HepG2 (cell line): Measurements from ENCODE around the gene ZNF225. TPM values are rescaled to one million over a fixed set of nuclear protein-coding genes. Genes with fewer than 3 reads are reported as not detected.

Experiments
- CBFB ChIP-seq: sonication (generic); formaldehyde crosslinking; IDR thresholded peaks from 2 replicates; pipeline ENCODE4 v1.4.0; 2020; ENCODE audit warnings: missing genetic modification reagents
- CCDC6 ChIP-seq: sonication (generic); formaldehyde crosslinking; IDR thresholded peaks from 2 replicates; pipeline ENCODE4 v1.8.1; 2022; ENCODE audit warnings: mild to moderate bottlenecking, missing genetic modification reagents, moderate library complexity
- CEBPG ChIP-seq: IDR thresholded peaks from 2 replicates; pipeline ENCODE4 v1.6.1; 2016
- DRAP1 ChIP-seq: IDR thresholded peaks from 2 replicates; pipeline ENCODE4 v1.6.1; 2016; ENCODE audit warnings: missing genetic modification reagents, missing compliant biosample characterization
- ERF ChIP-seq: IDR thresholded peaks from 2 replicates; pipeline ENCODE4 v1.6.1; 2018; ENCODE audit warnings: missing biosample characterization, missing genetic modification reagents
- GABPA ChIP-seq, 2 experiments: IDR thresholded peaks; 2 replicates each; pipeline ENCODE4 v1.6.1; 2011 to 2016; ENCODE audit warnings: low read depth in 2 of 2, low read length in 1 of 2, missing biosample characterization in 1 of 2, missing genetic modification characterization in 1 of 2
- IRF2 ChIP-seq: IDR thresholded peaks from 2 replicates; pipeline ENCODE4 v1.6.1; 2018; ENCODE audit warnings: missing genetic modification reagents, missing compliant biosample characterization
- IRX3 ChIP-seq: sonication (generic); formaldehyde crosslinking; IDR thresholded peaks from 2 replicates; pipeline ENCODE4 v1.8.1; 2023; ENCODE audit warnings: mild to moderate bottlenecking, low read depth, missing genetic modification reagents, borderline replicate concordance
- KDM2A ChIP-seq: sonication (generic); formaldehyde crosslinking; IDR thresholded peaks from 2 replicates; pipeline ENCODE4 v1.4.0; 2020; ENCODE audit warnings: low read depth, missing genetic modification reagents, borderline replicate concordance
- KDM5A ChIP-seq: fragments of 200-600 bp; sonication (generic); IDR thresholded peaks from 2 replicates; pipeline ENCODE4 v1.7.0; 2018; ENCODE audit warnings: antibody characterized with exemption, mild to moderate bottlenecking, low read length, borderline replicate concordance
- KDM6A ChIP-seq: IDR thresholded peaks from 2 replicates; pipeline ENCODE4 v1.6.1; 2016; ENCODE audit warnings: low read depth
- MEF2D ChIP-seq: sonication (generic); formaldehyde crosslinking; IDR thresholded peaks from 2 replicates; pipeline ENCODE4 v1.5.1; 2020; ENCODE audit warnings: mild to moderate bottlenecking, missing genetic modification reagents
- MEIS1 ChIP-seq: sonication (generic); formaldehyde crosslinking; IDR thresholded peaks from 2 replicates; pipeline ENCODE4 v1.9.0; 2021; ENCODE audit warnings: mild to moderate bottlenecking, missing genetic modification reagents, moderate library complexity, borderline replicate concordance
- PHF20 ChIP-seq: sonication (generic); formaldehyde crosslinking; IDR thresholded peaks from 2 replicates; pipeline ENCODE4 v1.5.0; 2020; ENCODE audit warnings: mild to moderate bottlenecking, missing genetic modification reagents
- POGZ ChIP-seq: sonication (generic); formaldehyde crosslinking; IDR thresholded peaks from 2 replicates; pipeline ENCODE4 v1.4.0; 2020; ENCODE audit warnings: mild to moderate bottlenecking, missing genetic modification reagents
- REPIN1 ChIP-seq: sonication (generic); formaldehyde crosslinking; IDR thresholded peaks from 2 replicates; pipeline ENCODE4 v1.8.0; 2022; ENCODE audit warnings: missing genetic modification reagents, low read depth, mild to moderate bottlenecking, borderline replicate concordance
- SMYD3 ChIP-seq: sonication (generic); formaldehyde crosslinking; IDR thresholded peaks from 2 replicates; pipeline ENCODE4 v1.8.1; 2023; ENCODE audit warnings: mild to moderate bottlenecking, missing genetic modification reagents
- ZNF10 ChIP-seq: sonication (generic); formaldehyde crosslinking; IDR thresholded peaks from 2 replicates; pipeline ENCODE4 v1.4.0; 2020; ENCODE audit warnings: mild to moderate bottlenecking, low read depth, missing genetic modification reagents, borderline replicate concordance
- ZNF510 ChIP-seq: sonication (generic); formaldehyde crosslinking; IDR thresholded peaks from 2 replicates; pipeline ENCODE4 v1.4.0; 2020; ENCODE audit warnings: low read depth, mild to moderate bottlenecking, missing genetic modification reagents
- ZNF709 ChIP-seq: sonication (generic); formaldehyde crosslinking; IDR thresholded peaks from 2 replicates; pipeline ENCODE4 v1.5.0; 2020; ENCODE audit warnings: mild to moderate bottlenecking, missing genetic modification reagents
- ZNF724P ChIP-seq: sonication (generic); formaldehyde crosslinking; IDR thresholded peaks from 2 replicates; pipeline ENCODE4 v1.8.0; 2022; ENCODE audit warnings: missing genetic modification reagents, borderline replicate concordance
- ZNF792 ChIP-seq: IDR thresholded peaks from 2 replicates; pipeline ENCODE4 v1.6.1; 2016
- polyA plus RNA-seq, 8 experiments: library from polyadenylated mRNA; depleted of rRNA in 3 of 8; stranded (reverse) in 7 of 8; unstranded in 1 of 8; fragments of >200 nt; fragmentation: Illumina TruSeq in 4 of 8; extraction: Trizol in 4 of 8; gene quantifications; 2 replicates each; pipeline versions ENCODE4 v1.2.1 to v1.2.3, GENCODE V29; 2011 to 2016; ENCODE audit warnings: low read depth in 4 of 8, missing spikeins in 1 of 8, mixed read lengths in 1 of 8; ENCODE audit not compliant: insufficient read depth in 1 of 8
- total RNA-seq, 5 experiments: library from RNA; depleted of rRNA; stranded (reverse); fragments of >200 nt; fragmentation: Illumina TruSeq; extraction: Trizol; gene quantifications; 2 replicates each; pipeline ENCODE4 v1.2.3, GENCODE V29; 2016; ENCODE audit warnings: low read depth in 1 of 5
- TF ChIP-seq, protein P1 (sequence below): sonication (generic); formaldehyde crosslinking; conservative IDR thresholded peaks from 2 replicates; pipeline ENCODE4 v1.4.0; 2020; ENCODE audit warnings: missing genetic modification reagents
- TF ChIP-seq, protein P2 (sequence below): sonication (generic); formaldehyde crosslinking; IDR thresholded peaks from 2 replicates; pipeline ENCODE4 v1.8.0; 2022; ENCODE audit warnings: missing genetic modification reagents, mild to moderate bottlenecking, moderate library complexity, borderline replicate concordance

The ZNF225 gene
- total and polyA plus RNA-seq, 2 of the 13 experiments (the other 11 are each of a cell fraction or from before 2014, with no cell fraction given): 0.87 to 3.3 TPM

DNA sequence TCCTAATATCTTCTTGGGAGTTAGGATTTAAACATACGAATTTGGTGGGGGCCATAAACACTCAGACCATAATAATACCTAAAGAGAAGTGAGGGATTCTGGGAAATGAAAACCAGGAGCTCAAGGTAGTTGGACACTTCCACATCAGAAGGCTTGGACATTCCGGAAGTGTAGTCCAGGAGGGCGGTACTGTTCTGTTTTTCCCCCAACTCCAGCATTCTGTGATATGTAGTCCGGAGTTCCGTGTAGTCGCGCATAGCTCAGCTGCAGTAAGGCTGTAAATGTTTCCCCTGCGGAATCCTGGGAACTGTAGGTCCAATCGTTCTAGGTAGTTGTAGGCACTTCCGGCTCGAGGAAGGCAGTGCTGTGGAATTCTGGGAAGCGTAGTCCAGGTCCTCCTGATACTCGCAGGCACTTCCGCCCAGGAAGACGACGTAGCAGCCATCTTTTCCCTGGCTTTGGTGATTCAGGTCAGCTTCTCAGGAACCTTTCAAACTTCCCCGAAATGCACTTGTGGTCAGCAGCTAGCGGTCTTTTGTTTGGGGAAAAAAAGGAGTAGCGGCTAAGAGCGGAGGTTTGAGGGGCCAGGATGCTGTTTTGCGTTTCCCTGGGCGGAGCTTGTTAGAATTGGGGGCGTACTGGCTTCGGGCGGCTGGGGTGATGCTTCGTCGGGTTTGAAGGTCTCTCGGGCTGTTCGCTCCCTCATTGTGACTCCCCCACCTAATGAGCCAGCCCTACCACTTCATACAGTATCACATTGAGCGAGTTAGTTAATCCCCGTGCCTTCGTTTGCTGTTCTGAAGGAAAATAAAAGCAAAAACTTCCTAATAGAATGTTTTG is 51.7 kb downstream of the ZNF225 start, which contains the start of gene ZNF226 (continued):
- TF ChIP-seq, protein P1, sequence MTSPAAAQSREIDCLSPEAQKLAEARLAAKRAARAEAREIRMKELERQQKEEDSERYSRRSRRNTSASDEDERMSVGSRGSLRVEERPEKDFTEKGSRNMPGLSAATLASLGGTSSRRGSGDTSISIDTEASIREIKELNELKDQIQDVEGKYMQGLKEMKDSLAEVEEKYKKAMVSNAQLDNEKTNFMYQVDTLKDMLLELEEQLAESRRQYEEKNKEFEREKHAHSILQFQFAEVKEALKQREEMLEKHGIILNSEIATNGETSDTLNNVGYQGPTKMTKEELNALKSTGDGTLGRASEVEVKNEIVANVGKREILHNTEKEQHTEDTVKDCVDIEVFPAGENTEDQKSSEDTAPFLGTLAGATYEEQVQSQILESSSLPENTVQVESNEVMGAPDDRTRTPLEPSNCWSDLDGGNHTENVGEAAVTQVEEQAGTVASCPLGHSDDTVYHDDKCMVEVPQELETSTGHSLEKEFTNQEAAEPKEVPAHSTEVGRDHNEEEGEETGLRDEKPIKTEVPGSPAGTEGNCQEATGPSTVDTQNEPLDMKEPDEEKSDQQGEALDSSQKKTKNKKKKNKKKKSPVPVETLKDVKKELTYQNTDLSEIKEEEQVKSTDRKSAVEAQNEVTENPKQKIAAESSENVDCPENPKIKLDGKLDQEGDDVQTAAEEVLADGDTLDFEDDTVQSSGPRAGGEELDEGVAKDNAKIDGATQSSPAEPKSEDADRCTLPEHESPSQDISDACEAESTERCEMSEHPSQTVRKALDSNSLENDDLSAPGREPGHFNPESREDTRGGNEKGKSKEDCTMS (CRISPR knock-in tag): no peak
- 0 out of 2 replicates have a peak, but pooled peaks have one; percentile 17 for TF ChIP-seq CEBPG (CRISPR knock-in tag)
- TF ChIP-seq CBFB (CRISPR knock-in tag): peak; percentile 21; the same call in 1 of the 2 replicates
- 0 out of 2 replicates have a peak, but pooled peaks have one; percentile 47 for TF ChIP-seq ZNF510
- TF ChIP-seq ZNF10 (CRISPR knock-in tag): no peak
- TF ChIP-seq PHF20 (CRISPR knock-in tag): peak; percentile 94
- TF ChIP-seq, protein P2, sequence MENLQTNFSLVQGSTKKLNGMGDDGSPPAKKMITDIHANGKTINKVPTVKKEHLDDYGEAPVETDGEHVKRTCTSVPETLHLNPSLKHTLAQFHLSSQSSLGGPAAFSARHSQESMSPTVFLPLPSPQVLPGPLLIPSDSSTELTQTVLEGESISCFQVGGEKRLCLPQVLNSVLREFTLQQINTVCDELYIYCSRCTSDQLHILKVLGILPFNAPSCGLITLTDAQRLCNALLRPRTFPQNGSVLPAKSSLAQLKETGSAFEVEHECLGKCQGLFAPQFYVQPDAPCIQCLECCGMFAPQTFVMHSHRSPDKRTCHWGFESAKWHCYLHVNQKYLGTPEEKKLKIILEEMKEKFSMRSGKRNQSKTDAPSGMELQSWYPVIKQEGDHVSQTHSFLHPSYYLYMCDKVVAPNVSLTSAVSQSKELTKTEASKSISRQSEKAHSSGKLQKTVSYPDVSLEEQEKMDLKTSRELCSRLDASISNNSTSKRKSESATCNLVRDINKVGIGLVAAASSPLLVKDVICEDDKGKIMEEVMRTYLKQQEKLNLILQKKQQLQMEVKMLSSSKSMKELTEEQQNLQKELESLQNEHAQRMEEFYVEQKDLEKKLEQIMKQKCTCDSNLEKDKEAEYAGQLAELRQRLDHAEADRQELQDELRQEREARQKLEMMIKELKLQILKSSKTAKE: no peak
- peak; percentile 66; the same call in 1 of the 2 replicates for TF ChIP-seq KDM5A
- 0 out of 2 replicates have a peak, but pooled peaks have one; percentile 46 for TF ChIP-seq ZNF709
- TF ChIP-seq DRAP1 (CRISPR knock-in tag): peak; percentile 40; the same call in 1 of the 2 replicates
- peak; percentile 61; the same call in 1 of the 2 replicates for TF ChIP-seq ZNF792
- TF ChIP-seq ERF (CRISPR knock-in tag): peak; percentile 77
- no peak for TF ChIP-seq CCDC6 (CRISPR knock-in tag)
- 0 out of 2 replicates have a peak, but pooled peaks have one; percentile 31 for TF ChIP-seq SMYD3 (CRISPR knock-in tag)
- TF ChIP-seq KDM6A (CRISPR knock-in tag): no peak
- TF ChIP-seq REPIN1 (CRISPR knock-in tag): peak; percentile 61; the same call in 1 of the 2 replicates
- TF ChIP-seq IRF2 (CRISPR knock-in tag): peak; percentile 99
- peak; percentile 76 for TF ChIP-seq KDM2A (CRISPR knock-in tag)
- no peak for TF ChIP-seq IRX3 (CRISPR knock-in tag)
- TF ChIP-seq GABPA (IDR thresholded peaks at IDR 0.05; ENCODE audit: low read depth, low read length): peak; percentile 90
- peak; percentile 99 for TF ChIP-seq GABPA (CRISPR knock-in tag; IDR thresholded peaks at IDR 0.05; ENCODE audit: low read depth)
- peak; percentile 69; the same call in 1 of the 2 replicates for TF ChIP-seq MEF2D (CRISPR knock-in tag)
- TF ChIP-seq MEIS1 (CRISPR knock-in tag): no peak
- TF ChIP-seq ZNF724P (CRISPR knock-in tag): no peak
- peak; percentile 81 for TF ChIP-seq POGZ
